Natural killer cell (primary cell): Measurements from ENCODE around the gene GALNT7. TPM values are rescaled to one million over a fixed set of nuclear protein-coding genes. Genes with fewer than 3 reads are reported as not detected.

Experiments
- ATAC-seq, 3 donors: fragments of 150-1000 bp in 2 of 3; fragments of 200-7000 bp in 1 of 3; cut with Tn5 transposase; 1 replicate in 1 of 3; 2 replicates in 2 of 3; pipeline ENCODE4 v1.10.0; 2021; ENCODE audit warnings: mild to moderate bottlenecking in 2 of 3, moderate library complexity in 2 of 3
- DNase-seq, 2 donors: peaks; one replicate each; pipeline versions ENCODE4 v3.0.0 to v3.0.0-alpha.2; 2013 to 2021; ENCODE audit warnings: mixed read lengths in 1 of 2
- H3K27ac ChIP-seq: one replicate; pipeline ENCODE4 v1.5.1; 2013; ENCODE audit warnings: mild to moderate bottlenecking, low read length
- H3K27me3 ChIP-seq: one replicate; pipeline ENCODE4 v1.6.1; 2013; ENCODE audit warnings: low read length; ENCODE audit not compliant: control insufficient read depth, insufficient read depth
- H3K36me3 ChIP-seq: one replicate; pipeline ENCODE4 v1.6.1; 2013; ENCODE audit warnings: low read length; ENCODE audit not compliant: control insufficient read depth, insufficient read depth
- H3K4me1 ChIP-seq: one replicate; pipeline ENCODE4 v1.6.1; 2013; ENCODE audit warnings: low read length; ENCODE audit not compliant: control insufficient read depth, insufficient read depth
- H3K4me3 ChIP-seq: one replicate; pipeline ENCODE4 v1.5.1; 2013; ENCODE audit warnings: low read length
- H3K9me3 ChIP-seq: one replicate; pipeline ENCODE4 v1.6.1; 2013; ENCODE audit warnings: low read length; ENCODE audit not compliant: control insufficient read depth, insufficient read depth
- H3K27ac Mint-ChIP-seq, 2 donors: one replicate each; pipeline ENCODE4 v1.8.0; 2022; ENCODE audit warnings: mild to moderate bottlenecking in 2 of 2, mixed read lengths in 2 of 2, moderate library complexity in 1 of 2
- H3K27me3 Mint-ChIP-seq, 2 donors: one replicate each; pipeline ENCODE4 v1.8.0; 2022; ENCODE audit warnings: low read depth in 2 of 2, mixed read lengths in 2 of 2
- H3K36me3 Mint-ChIP-seq: one replicate; pipeline ENCODE4 v1.8.0; 2022; ENCODE audit warnings: mixed read lengths
- H3K4me1 Mint-ChIP-seq, 2 donors: one replicate each; pipeline ENCODE4 v1.8.0; 2022; ENCODE audit warnings: mixed read lengths in 2 of 2
- H3K4me3 Mint-ChIP-seq: one replicate; pipeline ENCODE4 v1.8.0; 2022; ENCODE audit warnings: mild to moderate bottlenecking, moderate library complexity, mixed read lengths
- H3K9me3 Mint-ChIP-seq, 2 donors: one replicate each; pipeline ENCODE4 v1.8.0; 2022; ENCODE audit warnings: mixed read lengths in 2 of 2
- CTCF ChIP-seq: fragments of 200-600 bp; IDR thresholded peaks from one replicate; pipeline ENCODE4 v1.8.0; 2022; ENCODE audit warnings: antibody characterized with exemption
- WGBS: methylation state at CpG from one replicate; pipeline ENCODE4 v1.1.7; 2013; ENCODE audit warnings: missing lambda C conversion rate; ENCODE audit not compliant: insufficient coverage; 5-methylcytosine and 5-hydroxymethylcytosine counted together
- intact Hi-C: fragments of 100-400 bp; cut with micrococcal nuclease; formaldehyde crosslinking; loops from one replicate; pipeline ENCODE4 v1.14.2; 2022
- total RNA-seq, 4 donors: library from RNA; stranded (reverse); fragments of 120-200 nt in 1 of 4; gene quantifications; one replicate each; pipeline versions ENCODE4 v1.2.3 to v1.2.4, GENCODE V29; 2013 to 2022

Gene GALNT7
- total RNA-seq, 3 donors from 2014 or later (not counting 1 experiment from before 2014, with no cell fraction given), result 10.9 to 20.8 (median 15.6) TPM

GRCh38 chr4:173121076-173121561, 47.5 kb upstream of the GALNT7 start:
- Histone ChIP-seq H3K9me3 (no peaks in the 10 kb centered on the region), H3K4me1 (no peaks in the 10 kb centered on the region), H3K27ac (no peak overlapping the region), H3K36me3 (no peaks in the 10 kb centered on the region), H3K4me3 (no peak overlapping the region), H3K27me3 (no peaks in the 10 kb centered on the region)
- Mint-ChIP-seq H3K36me3 (no peaks in the 10 kb centered on the region), H3K9me3 (no peaks in the 10 kb centered on the region), H3K4me3 (no peak overlapping the region), H3K27ac (no peak overlapping the region), H3K4me1 (no peaks in the 10 kb centered on the region), H3K27me3 (peaks cover 0 to under 1% of the 10 kb centered on the region in 2 donors)
- no peak for DNase-seq
- ATAC-seq, result no peak
- intact Hi-C loops, result no loop called here
- no peak for TF ChIP-seq CTCF
- WGBS, result 11% methylated on average over 3 of the region's 3 CpGs

GRCh38 chr4:173124209-173124865, 44.3 kb upstream of the GALNT7 start:
- Histone ChIP-seq H3K36me3 (no peaks in the 10 kb centered on the region), H3K4me3 (no peak overlapping the region), H3K27ac (no peak overlapping the region), H3K9me3 (no peaks in the 10 kb centered on the region), H3K27me3 (no peaks in the 10 kb centered on the region), H3K4me1 (no peaks in the 10 kb centered on the region)
- WGBS, result 94% methylated on average over 5 of the region's 7 CpGs
- Mint-ChIP-seq H3K4me1 (no peaks in the 10 kb centered on the region), H3K36me3 (no peaks in the 10 kb centered on the region), H3K4me3 (no peak overlapping the region), H3K9me3 (no peaks in the 10 kb centered on the region), H3K27ac (no peak overlapping the region), H3K27me3 (no peaks in the 10 kb centered on the region)
- intact Hi-C loops, result no loop called here
- ATAC-seq (no peak), DNase-seq (no peak)
- TF ChIP-seq CTCF, result no peak

DNA sequence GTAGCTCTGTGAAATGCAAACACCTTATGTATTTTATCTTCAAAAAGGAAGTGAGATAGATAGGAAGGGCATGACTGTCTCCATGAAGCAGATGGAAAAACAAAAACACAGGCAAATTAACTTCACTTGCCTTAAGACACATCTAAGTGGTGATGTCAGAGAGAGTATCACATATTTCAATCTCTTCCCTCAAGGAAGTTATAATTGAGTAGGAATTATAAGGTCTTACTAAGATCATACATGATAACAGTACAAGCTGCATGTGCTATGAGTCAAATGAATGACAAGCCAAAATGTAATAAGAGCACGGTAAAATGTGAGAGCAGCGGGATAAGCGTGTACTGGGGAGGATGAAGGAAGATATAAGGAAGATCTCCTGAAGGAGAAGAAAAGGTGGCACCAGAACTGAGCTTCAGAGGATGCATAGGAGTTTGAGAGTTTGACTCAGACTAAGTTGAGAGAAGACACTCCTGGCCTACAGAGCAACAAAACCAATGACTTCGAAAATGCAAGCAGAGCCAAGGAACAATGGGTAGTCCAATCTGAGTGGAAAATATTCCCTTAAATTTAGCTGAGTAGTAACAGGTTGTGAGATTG, 43.3 kb upstream of the GALNT7 start:
- Mint-ChIP-seq H3K27ac (no peak overlapping the region), H3K9me3 (no peaks in the 10 kb centered on the region), H3K4me3 (no peak overlapping the region), H3K4me1 (no peaks in the 10 kb centered on the region), H3K36me3 (no peaks in the 10 kb centered on the region), H3K27me3 (no peaks in the 10 kb centered on the region)
- ATAC-seq (no peak), DNase-seq (no peak)
- Histone ChIP-seq H3K4me1 (no peaks in the 10 kb centered on the region), H3K27ac (no peak overlapping the region), H3K27me3 (no peaks in the 10 kb centered on the region), H3K4me3 (no peak overlapping the region), H3K9me3 (no peaks in the 10 kb centered on the region), H3K36me3 (no peaks in the 10 kb centered on the region)
- TF ChIP-seq CTCF, result no peak
- 70% methylated on average over 4 of the region's 4 CpGs for WGBS
- intact Hi-C loops, result no loop called here
